ENCODE measurements around the gene COPB1. TPM values are rescaled to one million over a fixed set of nuclear protein-coding genes. Genes with fewer than 3 reads are reported as not detected.

COPB1 gene
- total and polyA plus RNA-seq, 2 of the 13 experiments (the other 11 are each of a cell fraction or from before 2014, with no cell fraction given), result 114 to 195 TPM

- TF ChIP-seq THAP9 (CRISPR knock-in tag; IDR thresholded peaks at IDR 0.05; ENCODE audit: borderline replicate concordance) (peak; percentile 91; the same call in 1 of the 2 replicates), ZFP41 (CRISPR knock-in tag; IDR thresholded peaks at IDR 0.05; ENCODE audit: borderline replicate concordance) (no peak), ZNF678 (CRISPR knock-in tag; IDR thresholded peaks at IDR 0.05) (no peak), ZNF629 (CRISPR knock-in tag; conservative IDR thresholded peaks at IDR 0.05) (peak; percentile 31; the same call in 1 of the 2 replicates), FOXM1 (CRISPR knock-in tag; IDR thresholded peaks at IDR 0.05) (no peak), AKAP8 (CRISPR knock-in tag; IDR thresholded peaks at IDR 0.05) (no peak), DZIP1 (CRISPR knock-in tag; IDR thresholded peaks at IDR 0.05) (peak; percentile 61; the same call in 1 of the 2 replicates), GATAD2A (CRISPR knock-in tag; IDR thresholded peaks at IDR 0.05) (peak; percentile 31; the same call in 1 of the 2 replicates), AGO1 (IDR thresholded peaks at IDR 0.05; ENCODE audit: low read depth, low read length, poor library complexity, severe bottlenecking) (no peak), MAX (IDR thresholded peaks at IDR 0.05) (peak; percentile 76), SIN3B (IDR thresholded peaks at IDR 0.05; ENCODE audit: low read length) (no peak), ATF5 (CRISPR knock-in tag; IDR thresholded peaks at IDR 0.05; ENCODE audit: low read depth) (0 out of 2 replicates have a peak, but pooled peaks have one; percentile 52), ZSCAN20 (CRISPR knock-in tag; IDR thresholded peaks at IDR 0.05; ENCODE audit: borderline replicate concordance) (no peak), HCFC1 (IDR thresholded peaks at IDR 0.05; ENCODE audit: low read depth, low read length) (peak; percentile 62), ZNF598 (CRISPR knock-in tag; IDR thresholded peaks at IDR 0.05; ENCODE audit: borderline replicate concordance) (peak; percentile 40; the same call in 1 of the 2 replicates), ZNF451 (CRISPR knock-in tag; IDR thresholded peaks at IDR 0.05) (peak; percentile 73), ZNF773 (CRISPR knock-in tag; IDR thresholded peaks at IDR 0.05; ENCODE audit: borderline replicate concordance) (peak; percentile 61; the same call in 1 of the 2 replicates), ZNF674 (CRISPR knock-in tag; IDR thresholded peaks at IDR 0.05; ENCODE audit: low read depth) (peak; percentile 89; the same call in 1 of the 2 replicates), TOPORS (CRISPR knock-in tag; IDR thresholded peaks at IDR 0.05) (peak; percentile 72; the same call in 1 of the 2 replicates), SIX4 (CRISPR knock-in tag; IDR thresholded peaks at IDR 0.05) (no peak; the same call in 1 of the 2 replicates), HOXA7 (CRISPR knock-in tag; IDR thresholded peaks at IDR 0.05) (no peak), EP300 (IDR thresholded peaks at IDR 0.05; ENCODE audit: low read depth in 2 of 2, low read length in 2 of 2) (peak; percentile 23 to 61; a peak in 1 of 4 replicates), EP300 (CRISPR knock-in tag; IDR thresholded peaks at IDR 0.05; ENCODE audit: borderline replicate concordance) (no peak), ZNF709 (CRISPR knock-in tag; IDR thresholded peaks at IDR 0.05) (peak; percentile 61; the same call in 1 of the 2 replicates)
Observed at GRCh38 chr11:14519917-14520746, 20.5 kb upstream of the COPB1 start, which contains the start of gene PSMA1 (continued).
